Smooth muscle cell (in vitro differentiated cells): ENCODE data around the gene CACNA1C. TPM values are rescaled to one million over a fixed set of nuclear protein-coding genes. Genes with fewer than 3 reads are reported as not detected.

Experiments used
- DNase-seq: peaks from one replicate; lab custom pipeline; 2025; ENCODE audit not compliant: unreplicated experiment; lab: John Stamatoyannopoulos, UW
- H2AFZ ChIP-seq: fragments of 200-600 bp; sonication (generic); 2 replicates; pipeline ENCODE4 v1.6.0; 2016; ENCODE audit warnings: antibody characterized with exemption, low read depth, mild to moderate bottlenecking
- H3F3A ChIP-seq: fragments of 200-600 bp; sonication (generic); 2 replicates; pipeline ENCODE4 v1.6.0; 2017; ENCODE audit warnings: antibody characterized with exemption, low read depth
- H3K27ac ChIP-seq: fragments of 200-600 bp; sonication (generic); 2 replicates; pipeline ENCODE4 v1.5.1; 2016; ENCODE audit warnings: low read depth, mild to moderate bottlenecking
- H3K27me3 ChIP-seq: fragments of 200-600 bp; sonication (generic); 2 replicates; pipeline ENCODE4 v1.6.1; 2016; ENCODE audit warnings: low read depth, mild to moderate bottlenecking
- H3K36me3 ChIP-seq: fragments of 200-600 bp; sonication (generic); 2 replicates; pipeline ENCODE4 v1.5.1; 2016; ENCODE audit warnings: low read depth
- H3K4me1 ChIP-seq: fragments of 200-600 bp; sonication (generic); 2 replicates; pipeline ENCODE4 v1.5.1; 2016; ENCODE audit warnings: low read depth
- H3K4me2 ChIP-seq: fragments of 200-600 bp; sonication (generic); 2 replicates; pipeline ENCODE4 v1.6.0; 2016; ENCODE audit warnings: mild to moderate bottlenecking
- H3K4me3 ChIP-seq: fragments of 200-600 bp; sonication (generic); 2 replicates; pipeline ENCODE4 v1.5.1; 2016; ENCODE audit warnings: mild to moderate bottlenecking
- H3K79me2 ChIP-seq: fragments of 200-600 bp; sonication (generic); 2 replicates; pipeline ENCODE4 v1.6.0; 2016; ENCODE audit warnings: low read depth, mild to moderate bottlenecking
- H3K9ac ChIP-seq: fragments of 200-600 bp; sonication (generic); 2 replicates; pipeline ENCODE4 v1.6.0; 2016; ENCODE audit warnings: low read depth
- H3K9me3 ChIP-seq: fragments of 200-600 bp; sonication (generic); replicated peaks from 2 replicates; pipeline ENCODE4 v1.5.1; 2016; ENCODE audit warnings: low read depth
- H4K20me1 ChIP-seq: fragments of 200-600 bp; sonication (generic); 2 replicates; pipeline ENCODE4 v1.6.0; 2016; ENCODE audit warnings: low read depth
- CTCF ChIP-seq: fragments of 200-600 bp; sonication (generic); IDR thresholded peaks from 2 replicates; pipeline ENCODE4 v1.5.1; 2017; ENCODE audit warnings: borderline replicate concordance, mild to moderate bottlenecking, antibody characterized with exemption; ENCODE audit not compliant: insufficient read depth, poor library complexity, severe bottlenecking
- WGBS: methylation state at CpG from one replicate; pipeline ENCODE4 v1.1.7; 2016; ENCODE audit warnings: low lambda C conversion rate; 5-methylcytosine and 5-hydroxymethylcytosine counted together
- polyA plus RNA-seq: library from polyadenylated mRNA; unstranded; fragments of >200 nt; fragmentation: Nextera tagmentation; extraction: Ambion mirVana; gene quantifications from 2 replicates; pipeline ENCODE4 v1.2.1, GENCODE V29; 2016
- total RNA-seq: library from RNA; depleted of rRNA; stranded (reverse); fragments of >200 nt; gene quantifications from 2 replicates; pipeline ENCODE4 v1.2.3, GENCODE V29; 2014

Gene CACNA1C
- total and polyA plus RNA-seq, 2 experiments from 2014 or later: 1.6 to 4.5 TPM

- H3K27ac ChIP-seq: peak overlapping the region; percentile 98
- H3K4me2 ChIP-seq: no peak overlapping the region
- H2AFZ ChIP-seq: no peak overlapping the region
- H3K36me3 ChIP-seq: no peaks in the 10 kb centered on the region
- H3K9ac ChIP-seq: no peak overlapping the region
- H4K20me1 ChIP-seq: no peaks in the 10 kb centered on the region
- H3K9me3 ChIP-seq: no peaks in the 10 kb centered on the region
- peaks cover 22% of the 10 kb centered on the region for H3F3A ChIP-seq
- H3K4me3 ChIP-seq: no peak overlapping the region
- TF ChIP-seq CTCF: no peak
- DNase-seq: no peak
- no peaks in the 10 kb centered on the region for H3K79me2 ChIP-seq
- H3K27me3 ChIP-seq: no peaks in the 10 kb centered on the region
- 91% methylated on average over 6 of the region's 6 CpGs for WGBS
- H3K4me1 ChIP-seq: peaks cover 23% of the 10 kb centered on the region
Measured at GRCh38 chr12:2334271-2334670, 281.5 kb downstream of the CACNA1C start.

GRCh38 chr12:2334689-2335088 lies 281.9 kb downstream of the CACNA1C start:
- 63% methylated on average over 4 of the region's 4 CpGs for WGBS
- Histone ChIP-seq H3F3A (peaks cover 22% of the 10 kb centered on the region), H3K4me2 (peak overlapping the region; percentile 83), H3K36me3 (no peaks in the 10 kb centered on the region), H3K9me3 (no peaks in the 10 kb centered on the region), H3K79me2 (no peaks in the 10 kb centered on the region), H3K4me3 (no peak overlapping the region), H3K27ac (peak overlapping the region; percentile 98), H3K9ac (peak overlapping the region; percentile 91), H3K27me3 (no peaks in the 10 kb centered on the region), H2AFZ (no peak overlapping the region), H3K4me1 (peaks cover 27% of the 10 kb centered on the region), H4K20me1 (no peaks in the 10 kb centered on the region)
- no peak for DNase-seq
- no peak for TF ChIP-seq CTCF

GRCh38 chr12:2335109-2335508 lies 282.3 kb downstream of the CACNA1C start:
- peak overlapping the region; percentile 98 for H3K27ac ChIP-seq
- 48% methylated on average over 5 of the region's 5 CpGs for WGBS
- H3K27me3 ChIP-seq: no peaks in the 10 kb centered on the region
- peak overlapping the region; percentile 83 for H3K4me2 ChIP-seq
- peaks cover 22% of the 10 kb centered on the region for H3F3A ChIP-seq
- no peaks in the 10 kb centered on the region for H3K9me3 ChIP-seq
- H3K9ac ChIP-seq: peak overlapping the region; percentile 91
- no peak overlapping the region for H2AFZ ChIP-seq
- TF ChIP-seq CTCF: no peak
- no peaks in the 10 kb centered on the region for H3K36me3 ChIP-seq
- H4K20me1 ChIP-seq: no peaks in the 10 kb centered on the region
- no peak overlapping the region for H3K4me3 ChIP-seq
- DNase-seq: no peak
- no peaks in the 10 kb centered on the region for H3K79me2 ChIP-seq
- peaks cover 27% of the 10 kb centered on the region for H3K4me1 ChIP-seq

- peak overlapping the region; percentile 83 for H3K4me2 ChIP-seq
Measured at GRCh38 chr12:2335513-2335912, 282.7 kb downstream of the CACNA1C start.

More at GRCh38 chr12:2335513-2335912, 282.7 kb downstream of the CACNA1C start:
- no peak for DNase-seq
- Histone ChIP-seq H3K9ac (peak overlapping the region; percentile 91), H3F3A (peaks cover 22% of the 10 kb centered on the region), H3K9me3 (no peaks in the 10 kb centered on the region), H3K4me3 (no peak overlapping the region), H3K27ac (peak overlapping the region; percentile 98), H3K27me3 (no peaks in the 10 kb centered on the region), H4K20me1 (no peaks in the 10 kb centered on the region), H3K79me2 (no peaks in the 10 kb centered on the region), H3K36me3 (no peaks in the 10 kb centered on the region), H3K4me1 (peaks cover 27% of the 10 kb centered on the region), H2AFZ (no peak overlapping the region)
- WGBS: 64% methylated on average over 3 of the region's 3 CpGs
- no peak for TF ChIP-seq CTCF
